CD4-positive, alpha-beta T cell (primary cell): Measurements from ENCODE around the gene EXT2. TPM values are rescaled to one million over a fixed set of nuclear protein-coding genes. Genes with fewer than 3 reads are reported as not detected.

Source experiments
- ATAC-seq: fragments of 200-7000 bp; cut with Tn5 transposase; one replicate; pipeline ENCODE4 v1.10.0; 2022; ENCODE audit warnings: mild to moderate bottlenecking; ENCODE audit not compliant: poor library complexity
- CTCF ChIA-PET: fragments of 350-600 bp; sonication (Branson Sonifier 250); formaldehyde crosslinking; loops from one replicate; lab custom pipeline; 2021; ENCODE audit warnings: antibody characterized with exemption, inconsistent platforms; lab: Charles Lee
- POLR2A ChIA-PET: fragments of 350-600 bp; sonication (Branson Sonifier 250); formaldehyde crosslinking; loops from one replicate; lab custom pipeline; 2021; ENCODE audit warnings: antibody characterized with exemption, inconsistent platforms; lab: Charles Lee
- DNase-seq, 14 experiments: peaks; one replicate each; pipeline ENCODE4 v3.0.0-alpha.2; 2013 to 2020; ENCODE audit warnings: mixed read lengths in 2 of 14
- H3K27ac ChIP-seq, 2 donors: one replicate each; pipeline versions ENCODE4 v1.5.1 to v1.7.0; 2013; ENCODE audit warnings: low read length in 2 of 2, low read depth in 1 of 2, mild to moderate bottlenecking in 1 of 2
- H3K27me3 ChIP-seq, 2 experiments: 1 replicate in 1 of 2; 2 replicates in 1 of 2; pipeline versions ENCODE4 v1.6.1 to v1.7.0; 2013; ENCODE audit warnings: low read length in 2 of 2, control low read depth in 1 of 2, mild to moderate bottlenecking in 1 of 2, moderate library complexity in 1 of 2; ENCODE audit not compliant: insufficient read depth in 2 of 2, control insufficient read depth in 1 of 2
- H3K36me3 ChIP-seq: one replicate; pipeline ENCODE4 v1.6.1; 2013; ENCODE audit warnings: low read length, control low read depth; ENCODE audit not compliant: insufficient read depth
- H3K4me1 ChIP-seq: one replicate; pipeline ENCODE4 v1.6.1; 2013; ENCODE audit warnings: low read length, control low read depth; ENCODE audit not compliant: insufficient read depth
- H3K4me3 ChIP-seq: one replicate; pipeline ENCODE4 v1.5.1; 2013; ENCODE audit warnings: mild to moderate bottlenecking, low read length, moderate library complexity
- H3K9me3 ChIP-seq, 2 experiments: 1 replicate in 1 of 2; 2 replicates in 1 of 2; pipeline versions ENCODE4 v1.6.1 to v1.7.0; 2013; ENCODE audit warnings: low read length in 2 of 2, mild to moderate bottlenecking in 2 of 2, control low read depth in 1 of 2, moderate library complexity in 1 of 2; ENCODE audit not compliant: control insufficient read depth in 1 of 2, insufficient read depth in 1 of 2
- H3K27ac Mint-ChIP-seq: one replicate; pipeline ENCODE4 v1.8.0; 2020; ENCODE audit warnings: mixed read lengths
- H3K27me3 Mint-ChIP-seq: one replicate; pipeline ENCODE4 v1.8.0; 2021; ENCODE audit warnings: mixed read lengths
- H3K36me3 Mint-ChIP-seq: one replicate; pipeline ENCODE4 v1.8.0; 2021; ENCODE audit warnings: low read depth, mixed read lengths
- H3K4me1 Mint-ChIP-seq: one replicate; pipeline ENCODE4 v1.8.0; 2021; ENCODE audit warnings: low read depth, mixed read lengths
- H3K4me3 Mint-ChIP-seq: one replicate; pipeline ENCODE4 v1.8.0; 2020; ENCODE audit warnings: mild to moderate bottlenecking, mixed read lengths
- H3K9me3 Mint-ChIP-seq: one replicate; pipeline ENCODE4 v1.8.0; 2020; ENCODE audit warnings: mixed read lengths
- CTCF ChIP-seq: fragments of 200-600 bp; IDR thresholded peaks from one replicate; pipeline ENCODE4 v1.8.0; 2022; ENCODE audit warnings: antibody characterized with exemption, mild to moderate bottlenecking
- intact Hi-C, 2 experiments: fragments of 100-400 bp; cut with DNase I in 1 of 2; cut with micrococcal nuclease in 1 of 2; formaldehyde crosslinking; loops; one replicate each; pipeline versions ENCODE4 v1.15.1 to v1.9.0; 2023 to 2025; cut with DNase I, micrococcal nuclease
- total RNA-seq, 174 experiments: library from RNA in 2 of 174; stranded (reverse) in 2 of 174; gene quantifications; one replicate each; pipeline ENCODE4 v1.2.3 and lab custom pipeline; 2021 to 2026

Gene EXT2
- total RNA-seq, 2 experiments from 2014 or later, result 17.1 to 17.5 TPM

GRCh38 chr11:44162004-44162403 is 66.5 kb downstream of the EXT2 start:
- Mint-ChIP-seq H3K9me3 (no peaks in the 10 kb centered on the region), H3K4me1 (peaks cover 18% of the 10 kb centered on the region), H3K27me3 (no peaks in the 10 kb centered on the region), H3K36me3 (peaks cover 39% of the 10 kb centered on the region), H3K4me3 (no peak overlapping the region), H3K27ac (no peak overlapping the region)
- no peak for ATAC-seq
- H3K4me1 ChIP-seq, result no peaks in the 10 kb centered on the region
- no peak for TF ChIP-seq CTCF
- H3K4me3 ChIP-seq, result no peak overlapping the region
- intact Hi-C loops, result no loop called here
- no peaks in the 10 kb centered on the region for H3K36me3 ChIP-seq
- no peak for DNase-seq
- no peaks in the 10 kb centered on the region for H3K27me3 ChIP-seq
- H3K27ac ChIP-seq, result no peak overlapping the region
- ChIA-PET CTCF (interaction anchor here (1.0 kb wide), 1 partner anchor 28 kb away, joined by 3 read pairs; no protein-coding TSS in a partner anchor), POLR2A (no interaction called here)
- H3K9me3 ChIP-seq, result peaks cover 0 to 10% of the 10 kb centered on the region in 2 experiments

- Histone ChIP-seq H3K9me3 (peaks cover 0 to 4% of the 10 kb centered on the region in 2 experiments), H3K36me3 (no peaks in the 10 kb centered on the region), H3K27ac (no peak overlapping the region), H3K4me1 (no peaks in the 10 kb centered on the region), H3K4me3 (no peak overlapping the region), H3K27me3 (no peaks in the 10 kb centered on the region)
- no peak overlapping the region for H3K27ac Mint-ChIP-seq
- H3K4me1 Mint-ChIP-seq, result peaks cover 18% of the 10 kb centered on the region
- no peak overlapping the region for H3K4me3 Mint-ChIP-seq
- no peak for TF ChIP-seq CTCF
- CTCF ChIA-PET, result interaction anchor here (1.0 kb wide), 1 partner anchor 29 kb away, joined by 3 read pairs; no protein-coding TSS in a partner anchor
- H3K9me3 Mint-ChIP-seq, result no peaks in the 10 kb centered on the region
- DNase-seq, result no peak
- H3K36me3 Mint-ChIP-seq, result peaks cover 33% of the 10 kb centered on the region
- intact Hi-C loops, result no loop called here
- no peak for ATAC-seq
- H3K27me3 Mint-ChIP-seq, result no peaks in the 10 kb centered on the region
- POLR2A ChIA-PET, result no interaction called here
Observed at GRCh38 chr11:44162662-44163061, 67.2 kb downstream of the EXT2 start.

- Mint-ChIP-seq H3K4me1 (peaks cover 4% of the 10 kb centered on the region), H3K27ac (no peak overlapping the region), H3K9me3 (no peaks in the 10 kb centered on the region), H3K4me3 (no peak overlapping the region), H3K27me3 (no peaks in the 10 kb centered on the region), H3K36me3 (peaks cover 14% of the 10 kb centered on the region)
- intact Hi-C loops, result no loop called here
- H3K27ac ChIP-seq, result no peak overlapping the region
- ATAC-seq, result no peak
- ChIA-PET CTCF (no interaction called here), POLR2A (no interaction called here)
- no peak for DNase-seq
- H3K4me3 ChIP-seq, result no peak overlapping the region
- no peak for TF ChIP-seq CTCF
- no peaks in the 10 kb centered on the region for H3K9me3 ChIP-seq
- H3K4me1 ChIP-seq, result no peaks in the 10 kb centered on the region
- H3K36me3 ChIP-seq, result no peaks in the 10 kb centered on the region
- no peaks in the 10 kb centered on the region for H3K27me3 ChIP-seq
Observed at GRCh38 chr11:44165432-44165831, 70.0 kb downstream of the EXT2 start.
